Coronary artery (tissue), 2 donors: ENCODE results near the gene OR2AT4.

Experiments used
- DNase-seq: peaks from one replicate; pipeline ENCODE4 v3.0.0-alpha.2; 2017; ENCODE audit warnings: low spot score
- H3K27ac ChIP-seq, 2 donors: fragments of 200-600 bp; sonication (generic); one replicate each; pipeline ENCODE4 v1.5.1; 2016 to 2019
- H3K4me3 ChIP-seq: fragments of 200-600 bp; sonication (generic); 2 replicates; pipeline ENCODE4 v1.5.1; 2016; ENCODE audit warnings: mild to moderate bottlenecking, moderate library complexity
- TF ChIP-seq, protein P1 (sequence below): fragments of 200-600 bp; sonication (generic); IDR thresholded peaks from one replicate; pipeline ENCODE4 v1.5.1; 2019; ENCODE audit warnings: antibody characterized with exemption

OR2AT4 gene

DNA sequence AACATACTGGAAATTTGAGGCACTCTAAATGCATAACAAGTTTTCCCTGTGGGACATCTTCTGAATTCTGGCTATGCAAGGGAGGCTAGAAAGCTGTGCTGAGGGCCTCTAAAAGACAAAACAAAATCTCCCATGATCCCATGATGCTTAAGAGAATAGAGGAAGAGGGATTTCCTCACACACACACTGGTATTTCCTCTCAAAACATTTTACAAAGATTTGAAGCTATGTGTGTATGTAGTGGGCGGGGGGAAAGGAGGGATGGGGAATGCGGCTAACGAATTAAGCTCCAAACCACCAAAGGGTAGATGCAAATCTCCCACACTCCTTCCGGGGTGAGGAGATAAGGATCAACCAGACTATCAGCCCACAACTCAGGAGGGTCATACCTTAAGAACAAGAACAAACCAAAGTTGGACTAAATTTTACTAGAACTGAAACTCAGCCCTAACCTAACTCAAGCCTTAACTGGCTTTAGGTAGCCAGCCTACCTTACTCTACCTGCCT, 6.0 kb downstream of the OR2AT4 start:
- TF ChIP-seq, protein P1, sequence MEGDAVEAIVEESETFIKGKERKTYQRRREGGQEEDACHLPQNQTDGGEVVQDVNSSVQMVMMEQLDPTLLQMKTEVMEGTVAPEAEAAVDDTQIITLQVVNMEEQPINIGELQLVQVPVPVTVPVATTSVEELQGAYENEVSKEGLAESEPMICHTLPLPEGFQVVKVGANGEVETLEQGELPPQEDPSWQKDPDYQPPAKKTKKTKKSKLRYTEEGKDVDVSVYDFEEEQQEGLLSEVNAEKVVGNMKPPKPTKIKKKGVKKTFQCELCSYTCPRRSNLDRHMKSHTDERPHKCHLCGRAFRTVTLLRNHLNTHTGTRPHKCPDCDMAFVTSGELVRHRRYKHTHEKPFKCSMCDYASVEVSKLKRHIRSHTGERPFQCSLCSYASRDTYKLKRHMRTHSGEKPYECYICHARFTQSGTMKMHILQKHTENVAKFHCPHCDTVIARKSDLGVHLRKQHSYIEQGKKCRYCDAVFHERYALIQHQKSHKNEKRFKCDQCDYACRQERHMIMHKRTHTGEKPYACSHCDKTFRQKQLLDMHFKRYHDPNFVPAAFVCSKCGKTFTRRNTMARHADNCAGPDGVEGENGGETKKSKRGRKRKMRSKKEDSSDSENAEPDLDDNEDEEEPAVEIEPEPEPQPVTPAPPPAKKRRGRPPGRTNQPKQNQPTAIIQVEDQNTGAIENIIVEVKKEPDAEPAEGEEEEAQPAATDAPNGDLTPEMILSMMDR, result no peak
- Histone ChIP-seq H3K27ac (no peak overlapping the region), H3K4me3 (no peak overlapping the region)
- no peak for DNase-seq

DNA sequence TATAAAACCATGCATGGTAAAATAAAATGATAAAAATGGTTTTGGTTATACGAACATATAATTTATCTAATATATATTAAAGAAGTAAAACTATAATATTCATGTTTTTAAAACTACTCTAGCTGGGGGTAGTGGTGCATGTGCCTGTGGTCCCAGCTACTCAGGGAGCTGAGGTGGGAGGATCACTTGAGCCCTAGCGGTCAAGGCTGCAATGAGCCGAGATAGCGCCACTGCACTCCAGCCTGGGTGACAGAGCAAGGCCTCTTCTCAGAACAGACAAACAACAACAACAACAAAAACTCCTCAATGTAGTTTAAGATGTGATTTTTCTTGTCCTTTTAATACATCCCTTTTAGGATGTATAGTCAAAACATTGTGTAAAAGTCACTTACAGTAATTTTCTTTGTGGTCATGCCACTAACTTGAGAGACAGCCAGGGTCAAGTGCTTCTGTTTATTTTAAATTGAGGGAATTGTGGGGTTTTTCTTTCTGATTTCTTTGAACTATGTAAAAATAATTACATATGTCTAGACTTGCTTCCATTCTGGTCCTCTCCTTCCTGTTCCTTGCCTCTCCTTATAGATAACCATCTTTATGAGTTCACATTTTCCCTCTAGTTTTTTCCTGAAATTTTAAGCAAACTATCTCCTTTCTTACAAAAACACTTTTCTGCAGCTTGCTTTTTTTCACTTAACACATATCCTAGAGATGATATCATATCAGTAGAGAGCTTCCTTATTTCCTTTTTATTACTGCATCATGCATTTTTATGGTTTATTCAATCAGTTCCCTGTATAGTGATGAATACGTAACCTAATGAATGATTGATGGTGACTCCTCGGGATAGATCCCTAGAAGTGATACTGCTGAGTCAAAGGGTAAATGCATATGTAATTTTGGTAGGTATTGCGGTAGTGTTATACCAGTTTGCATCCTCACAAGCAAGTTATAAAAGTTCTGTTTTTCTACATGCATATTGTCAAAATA, 9.1 kb downstream of the OR2AT4 start:
- Histone ChIP-seq H3K27ac (no peak overlapping the region), H3K4me3 (no peak overlapping the region)
- no peak for DNase-seq
- TF ChIP-seq, protein P1, result no peak

DNA sequence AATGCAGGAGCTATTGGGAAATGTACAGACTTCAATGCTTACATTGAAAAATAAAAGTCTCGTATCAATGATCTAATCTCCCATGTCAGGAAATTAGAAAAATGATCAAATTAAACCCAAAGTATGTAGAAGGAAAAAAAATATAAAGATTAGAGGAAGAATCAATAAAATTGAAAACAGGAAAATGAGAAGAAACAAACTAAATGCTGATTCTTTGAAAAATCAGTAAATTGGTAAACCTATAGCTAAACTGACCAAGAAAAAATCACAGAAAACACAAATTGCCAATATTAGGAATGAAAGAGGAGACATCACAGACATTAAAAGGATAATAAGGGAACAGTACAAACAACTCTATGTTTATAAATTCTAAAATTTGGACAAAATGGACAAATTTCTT, 11.8 kb downstream of the OR2AT4 start:
- no peak overlapping the region for H3K27ac ChIP-seq
- no peak for DNase-seq
- H3K4me3 ChIP-seq, result no peak overlapping the region
- TF ChIP-seq, protein P1, result no peak

DNA sequence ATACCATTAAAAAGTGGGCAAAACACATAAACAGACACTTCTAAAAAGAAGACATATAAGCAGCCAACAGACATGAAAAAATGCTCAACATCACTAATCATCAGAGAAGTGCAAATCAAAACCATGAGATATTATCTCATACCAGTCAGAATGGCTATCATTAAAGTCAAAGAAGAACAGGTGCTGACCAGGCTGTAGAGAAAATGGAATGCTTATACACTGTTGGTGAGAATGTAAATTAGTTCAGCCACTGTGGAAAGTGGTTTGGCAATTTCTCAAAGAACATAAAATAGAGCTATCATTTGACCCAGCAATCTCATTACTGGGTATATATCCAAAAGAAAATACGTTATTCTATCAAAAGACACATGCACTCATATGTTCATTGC, 13.5 kb downstream of the OR2AT4 start:
- no peak overlapping the region for H3K4me3 ChIP-seq
- TF ChIP-seq, protein P1, result no peak
- H3K27ac ChIP-seq, result no peak overlapping the region
- no peak for DNase-seq

DNA sequence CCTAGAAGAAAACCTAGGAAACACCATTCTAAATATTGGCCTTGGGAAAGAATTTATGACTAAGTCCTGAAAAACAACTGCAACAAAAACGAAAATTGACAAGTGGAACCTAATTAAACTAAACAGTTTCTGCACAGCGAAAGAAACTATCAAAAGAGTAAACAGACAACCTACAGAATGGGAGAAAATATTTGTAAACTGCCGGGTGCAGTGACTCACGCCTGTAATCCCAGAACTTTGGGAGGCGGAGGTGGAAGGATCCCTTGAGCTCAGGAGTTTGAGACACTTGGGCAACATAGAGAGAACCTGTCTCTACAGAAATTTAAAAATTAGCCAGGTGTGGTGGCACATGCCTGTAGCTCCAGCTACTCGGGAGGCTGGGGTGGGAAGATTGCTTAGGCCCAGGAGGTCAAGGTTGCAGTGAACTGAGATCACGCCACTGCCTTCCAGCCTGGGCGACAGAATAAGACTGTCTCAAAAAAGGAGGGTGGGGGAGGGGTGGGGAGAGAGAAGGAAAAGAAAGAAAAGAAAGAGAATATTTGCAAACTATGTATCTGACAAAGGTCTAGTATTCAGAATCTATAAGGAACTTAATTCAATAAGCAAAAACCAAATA, 14.0 kb downstream of the OR2AT4 start:
- Histone ChIP-seq H3K4me3 (no peak overlapping the region), H3K27ac (no peak overlapping the region)
- TF ChIP-seq, protein P1, result no peak
- DNase-seq, result no peak

DNA sequence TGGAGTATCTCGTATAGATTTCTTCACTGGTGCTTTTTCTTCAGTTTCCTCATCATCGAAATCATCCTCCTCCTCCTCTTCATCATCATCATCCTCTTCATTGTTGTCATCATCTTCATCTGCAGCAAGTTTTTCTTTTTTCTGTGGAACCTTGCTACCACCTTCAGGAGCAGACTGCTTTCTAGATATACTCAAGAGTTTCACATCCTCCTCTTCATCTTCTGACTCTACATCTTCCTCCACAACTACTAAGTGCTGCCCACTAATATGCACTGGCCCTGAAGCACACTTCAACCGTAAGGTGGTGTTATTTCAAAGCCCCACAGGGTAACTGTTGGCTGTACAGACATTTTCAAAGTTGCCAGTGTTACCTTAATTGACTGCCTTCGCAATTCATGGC, 17.1 kb downstream of the OR2AT4 start:
- TF ChIP-seq, protein P1, result no peak
- no peak for DNase-seq
- H3K27ac ChIP-seq, result no peak overlapping the region
- H3K4me3 ChIP-seq, result no peak overlapping the region
